Nephron progenitor cell (in vitro differentiated cells): Measurements from ENCODE around the gene ENOPH1.

Source experiments
- DNase-seq: peaks from one replicate; pipeline ENCODE4 v3.0.0; 2021
- H3K27ac Mint-ChIP-seq: 2 replicates; pipeline ENCODE4 v1.8.0; 2021; ENCODE audit warnings: mild to moderate bottlenecking, moderate library complexity, mixed read lengths
- H3K27me3 Mint-ChIP-seq: 2 replicates; pipeline ENCODE4 v1.8.0; 2021; ENCODE audit warnings: mild to moderate bottlenecking, low read depth, mixed read lengths; ENCODE audit not compliant: poor library complexity
- H3K36me3 Mint-ChIP-seq: 2 replicates; pipeline ENCODE4 v1.8.0; 2021; ENCODE audit warnings: low read depth, mixed read lengths
- H3K4me1 Mint-ChIP-seq: 2 replicates; pipeline ENCODE4 v1.8.0; 2021; ENCODE audit warnings: mixed read lengths
- H3K4me3 Mint-ChIP-seq: 2 replicates; pipeline ENCODE4 v1.8.0; 2021; ENCODE audit warnings: mild to moderate bottlenecking, moderate library complexity, mixed read lengths
- H3K9me3 Mint-ChIP-seq: 2 replicates; pipeline ENCODE4 v1.8.0; 2021; ENCODE audit warnings: mild to moderate bottlenecking, moderate library complexity, mixed read lengths
- TF ChIP-seq, protein P1 (sequence below): fragments of 200-600 bp; sonication (generic); IDR thresholded peaks from 2 replicates; pipeline ENCODE4 v1.5.0; 2021; ENCODE audit warnings: antibody characterized with exemption

The ENOPH1 gene

DNA sequence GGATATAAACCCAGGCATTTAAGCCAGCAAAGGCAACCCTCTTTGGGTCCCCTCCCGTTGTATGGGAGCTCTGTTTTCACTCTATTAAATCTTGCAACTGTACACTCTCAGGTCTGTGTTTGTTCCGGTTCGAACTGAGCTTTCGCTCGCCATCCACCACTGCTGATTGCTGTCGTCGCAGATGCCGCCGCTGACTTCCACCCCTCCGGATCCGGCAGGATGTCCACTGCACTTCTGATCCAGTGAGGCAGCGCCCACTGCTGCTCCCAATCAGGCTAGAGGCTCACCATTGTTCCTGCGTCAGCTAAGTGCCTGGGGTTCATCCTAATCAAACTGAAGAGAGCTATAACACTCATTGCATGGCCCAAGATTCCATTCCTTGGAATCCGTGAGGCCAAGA, 49.2 kb downstream of the ENOPH1 start:
- Mint-ChIP-seq H3K27ac (no peak overlapping the region), H3K9me3 (no peaks in the 10 kb centered on the region), H3K4me1 (peaks cover 7% of the 10 kb centered on the region), H3K4me3 (no peak overlapping the region), H3K36me3 (peaks cover 10% of the 10 kb centered on the region), H3K27me3 (peaks cover 12% of the 10 kb centered on the region)
- TF ChIP-seq, protein P1, sequence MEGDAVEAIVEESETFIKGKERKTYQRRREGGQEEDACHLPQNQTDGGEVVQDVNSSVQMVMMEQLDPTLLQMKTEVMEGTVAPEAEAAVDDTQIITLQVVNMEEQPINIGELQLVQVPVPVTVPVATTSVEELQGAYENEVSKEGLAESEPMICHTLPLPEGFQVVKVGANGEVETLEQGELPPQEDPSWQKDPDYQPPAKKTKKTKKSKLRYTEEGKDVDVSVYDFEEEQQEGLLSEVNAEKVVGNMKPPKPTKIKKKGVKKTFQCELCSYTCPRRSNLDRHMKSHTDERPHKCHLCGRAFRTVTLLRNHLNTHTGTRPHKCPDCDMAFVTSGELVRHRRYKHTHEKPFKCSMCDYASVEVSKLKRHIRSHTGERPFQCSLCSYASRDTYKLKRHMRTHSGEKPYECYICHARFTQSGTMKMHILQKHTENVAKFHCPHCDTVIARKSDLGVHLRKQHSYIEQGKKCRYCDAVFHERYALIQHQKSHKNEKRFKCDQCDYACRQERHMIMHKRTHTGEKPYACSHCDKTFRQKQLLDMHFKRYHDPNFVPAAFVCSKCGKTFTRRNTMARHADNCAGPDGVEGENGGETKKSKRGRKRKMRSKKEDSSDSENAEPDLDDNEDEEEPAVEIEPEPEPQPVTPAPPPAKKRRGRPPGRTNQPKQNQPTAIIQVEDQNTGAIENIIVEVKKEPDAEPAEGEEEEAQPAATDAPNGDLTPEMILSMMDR = no peak
- DNase-seq = no peak

DNA sequence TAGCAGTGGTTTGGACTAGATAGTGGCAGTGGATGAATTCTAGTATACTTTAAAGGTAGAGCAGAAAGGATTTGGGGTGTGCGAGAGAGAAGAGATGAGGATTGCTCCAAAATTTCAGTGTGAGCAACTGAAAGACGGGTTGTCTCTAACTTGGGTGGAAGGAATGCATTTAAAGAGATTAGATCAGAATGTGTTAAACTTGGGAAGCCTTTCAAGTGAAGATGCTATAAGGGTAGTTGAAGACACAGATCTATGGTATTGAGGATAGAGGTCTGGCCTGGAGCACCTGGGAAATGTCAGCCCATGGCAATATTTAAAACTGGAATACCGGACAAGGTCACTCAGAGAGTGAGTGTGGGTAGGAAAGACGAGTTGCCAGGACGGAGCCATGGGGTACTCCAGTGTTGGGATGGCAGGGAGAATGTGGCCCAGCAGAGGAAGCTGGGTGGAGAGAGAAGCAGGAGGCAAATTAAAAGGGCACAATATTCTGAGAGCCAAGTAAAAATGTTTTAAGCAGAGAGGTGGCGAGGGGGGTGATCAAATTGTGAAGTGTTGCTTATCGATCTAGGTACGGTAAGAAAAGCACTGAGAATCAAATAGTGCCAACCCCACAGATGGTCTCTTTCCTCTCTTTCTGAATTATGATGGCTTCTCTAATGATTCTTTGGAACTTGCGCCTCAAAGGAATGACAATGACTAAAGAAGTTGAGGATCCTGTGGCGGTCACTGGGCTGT, 50.5 kb downstream of the ENOPH1 start:
- Mint-ChIP-seq H3K27me3 (peaks cover 4% of the 10 kb centered on the region), H3K4me3 (no peak overlapping the region), H3K4me1 (no peaks in the 10 kb centered on the region), H3K36me3 (peaks cover 19% of the 10 kb centered on the region), H3K9me3 (no peaks in the 10 kb centered on the region), H3K27ac (no peak overlapping the region)
- TF ChIP-seq, protein P1 = no peak
- no peak for DNase-seq

DNA sequence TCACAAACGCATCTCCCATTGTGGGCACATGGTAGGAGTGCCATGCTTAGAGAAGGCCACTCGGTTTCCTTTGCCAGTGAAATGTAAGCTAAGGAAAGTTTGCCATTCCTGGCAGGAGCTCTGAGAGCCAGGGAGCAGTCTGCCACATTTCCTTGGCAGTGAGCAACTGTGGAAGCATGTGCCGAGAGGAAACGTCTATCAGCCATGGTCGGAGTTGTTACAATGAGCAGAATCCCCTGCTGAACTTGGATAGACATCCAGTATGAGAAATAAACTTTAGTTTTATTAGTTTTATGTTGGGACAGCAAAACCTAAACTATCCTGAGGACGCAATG, 51.1 kb downstream of the ENOPH1 start:
- no peaks in the 10 kb centered on the region for H3K9me3 Mint-ChIP-seq
- H3K36me3 Mint-ChIP-seq = peaks cover 19% of the 10 kb centered on the region
- peaks cover 4% of the 10 kb centered on the region for H3K27me3 Mint-ChIP-seq
- no peak overlapping the region for H3K27ac Mint-ChIP-seq
- DNase-seq = no peak
- no peak overlapping the region for H3K4me3 Mint-ChIP-seq
- H3K4me1 Mint-ChIP-seq = no peaks in the 10 kb centered on the region
- TF ChIP-seq, protein P1 = no peak

GRCh38 chr4:82482387-82482786, 52.0 kb downstream of the ENOPH1 start:
- TF ChIP-seq, protein P1 = no peak

GRCh38 chr4:82484996-82485783, 54.8 kb downstream of the ENOPH1 start:
- H3K27me3 Mint-ChIP-seq = no peaks in the 10 kb centered on the region
- H3K9me3 Mint-ChIP-seq = no peaks in the 10 kb centered on the region
- H3K4me3 Mint-ChIP-seq = no peak overlapping the region
- H3K27ac Mint-ChIP-seq = peak overlapping the region; percentile 37
- H3K36me3 Mint-ChIP-seq = peaks cover 36% of the 10 kb centered on the region
- no peak for DNase-seq
- H3K4me1 Mint-ChIP-seq = peaks cover 4% of the 10 kb centered on the region
- TF ChIP-seq, protein P1 = no peak

More at GRCh38 chr4:82482387-82482786, 52.0 kb downstream of the ENOPH1 start:
- Mint-ChIP-seq H3K9me3 (no peaks in the 10 kb centered on the region), H3K27me3 (peaks cover 4% of the 10 kb centered on the region), H3K36me3 (peaks cover 19% of the 10 kb centered on the region), H3K4me3 (no peak overlapping the region), H3K27ac (no peak overlapping the region), H3K4me1 (no peaks in the 10 kb centered on the region)
- no peak for DNase-seq
